Testis (tissue), 3 donors: ENCODE measurements around the gene FTMT. TPM values are rescaled to one million over a fixed set of nuclear protein-coding genes. Genes with fewer than 3 reads are reported as not detected.

ENCODE experiments used
- DNase-seq: peaks from one replicate; pipeline ENCODE4 v3.0.0-alpha.2; 2019
- H3K27ac ChIP-seq, 2 donors: fragments of 200-600 bp; sonication (generic); one replicate each; pipeline ENCODE4 v1.5.1; 2019
- H3K27me3 ChIP-seq: fragments of 200-600 bp; sonication (generic); one replicate; pipeline ENCODE4 v1.5.1; 2019
- H3K36me3 ChIP-seq: fragments of 200-600 bp; sonication (generic); one replicate; pipeline ENCODE4 v1.5.1; 2017; ENCODE audit warnings: low read depth; ENCODE audit errors: missing control alignments
- H3K4me1 ChIP-seq: fragments of 200-600 bp; sonication (generic); one replicate; pipeline ENCODE4 v1.5.1; 2019
- H3K4me3 ChIP-seq, 2 donors: fragments of 200-600 bp; sonication (generic); one replicate each; pipeline ENCODE4 v1.5.1; 2017 to 2019
- H3K9me3 ChIP-seq: fragments of 200-600 bp; sonication (generic); one replicate; pipeline ENCODE4 v1.5.1; 2017
- CTCF ChIP-seq, 3 experiments: fragments of 450-650 bp in 2 of 3; fragments of 200-600 bp in 1 of 3; sonication (generic) in 1 of 3; IDR thresholded peaks; one replicate each; pipeline ENCODE4 v1.5.1; 2016 to 2019; ENCODE audit warnings: antibody characterized with exemption in 3 of 3, mild to moderate bottlenecking in 2 of 3, moderate library complexity in 1 of 3
- POLR2A ChIP-seq: fragments of 450-650 bp; IDR thresholded peaks from one replicate; pipeline ENCODE4 v1.6.1; 2017; ENCODE audit warnings: antibody characterized with exemption, mild to moderate bottlenecking, moderate library complexity
- WGBS, 2 donors: methylation state at CpG; one replicate each; pipeline ENCODE4 v1.1.5; 2018; 5-methylcytosine and 5-hydroxymethylcytosine counted together
- intact Hi-C: fragments of 100-400 bp; cut with DNase I; formaldehyde crosslinking; loops from one replicate; pipeline ENCODE4 v1.15.1; 2023; ENCODE audit warnings: low total_unique reads
- polyA plus RNA-seq: library from polyadenylated mRNA; stranded (reverse); fragments of 350-450 nt; fragmentation: Illumina TruSeq; extraction: RNeasy Lipid Tissue Mini Kit (QIAGEN cat#74804); gene quantifications from one replicate; pipeline ENCODE4 v1.2.3, GENCODE V29; 2014; ENCODE audit warnings: low read depth, low replicate concordance; ENCODE audit not compliant: insufficient read depth
- total RNA-seq, 2 donors: library from RNA; depleted of rRNA; stranded (reverse); fragments of >200 nt; gene quantifications; one replicate each; pipeline ENCODE4 v1.2.3, GENCODE V29; 2016

FTMT gene
- total and polyA plus RNA-seq, 3 donors from 2014 or later = 18.1 to 101 (median 37.2) TPM

DNA sequence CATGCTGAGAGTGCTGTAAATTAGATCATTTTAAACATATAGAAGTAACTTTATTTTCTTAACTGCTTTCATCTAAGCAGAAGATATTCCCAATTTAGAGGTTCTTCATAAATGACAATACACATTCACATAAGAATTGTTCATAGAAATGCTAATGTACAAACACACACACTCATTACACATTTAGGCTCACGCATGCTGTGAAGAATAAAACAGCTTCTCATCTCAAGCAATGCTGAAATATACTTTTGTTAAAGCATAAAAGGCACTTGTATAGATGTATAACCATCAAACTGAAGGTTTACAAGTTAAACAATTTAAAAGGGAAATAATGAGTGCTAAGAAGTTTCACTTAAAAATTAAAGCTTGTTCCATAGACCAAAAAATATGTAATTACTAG, 18.1 kb upstream of the FTMT start:
- no peak for TF ChIP-seq CTCF (IDR thresholded peaks at IDR 0.05)
- no peak for TF ChIP-seq POLR2A
- H3K4me3 ChIP-seq = no peak overlapping the region
- no peak overlapping the region for H3K27ac ChIP-seq
- intact Hi-C loops = no loop called here
- H3K4me1 ChIP-seq = no peaks in the 10 kb centered on the region
- no peak for DNase-seq
- H3K36me3 ChIP-seq = no peaks in the 10 kb centered on the region
- H3K27me3 ChIP-seq = no peaks in the 10 kb centered on the region
- no peaks in the 10 kb centered on the region for H3K9me3 ChIP-seq
- WGBS, 2 donors = 88 to 93% methylated on average over 1 of the region's 1 CpG

DNA sequence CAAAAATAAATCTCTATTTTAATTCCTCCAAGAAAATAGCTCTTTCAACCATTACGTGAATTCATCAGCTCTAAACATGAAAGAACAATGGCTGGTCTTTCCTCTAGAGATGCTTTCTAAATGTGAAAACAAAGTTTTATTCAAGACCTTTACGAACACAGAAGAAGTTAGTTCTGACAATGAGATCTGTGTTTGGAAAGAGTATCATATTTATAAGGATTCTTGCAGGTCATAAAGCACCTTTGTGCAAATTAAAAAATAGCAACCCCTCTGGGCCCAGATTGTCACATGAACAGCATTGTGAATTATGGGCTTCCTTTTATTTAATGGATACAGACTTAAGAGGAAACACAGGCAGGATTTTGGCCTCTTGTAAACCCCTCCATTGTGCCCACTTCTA, 17.7 kb upstream of the FTMT start:
- Histone ChIP-seq H3K36me3 (no peaks in the 10 kb centered on the region), H3K4me1 (no peaks in the 10 kb centered on the region), H3K27me3 (no peaks in the 10 kb centered on the region), H3K4me3 (no peak overlapping the region), H3K9me3 (no peaks in the 10 kb centered on the region), H3K27ac (no peak overlapping the region)
- TF ChIP-seq POLR2A (no peak), CTCF (IDR thresholded peaks at IDR 0.05) (no peak)
- DNase-seq = no peak
- intact Hi-C loops = no loop called here
- WGBS, 2 donors = 66 to 90% methylated on average over 2 of the region's 2 CpGs

- TF ChIP-seq CTCF (IDR thresholded peaks at IDR 0.05) (no peak), POLR2A (no peak)
- Histone ChIP-seq H3K27ac (no peak overlapping the region), H3K27me3 (no peaks in the 10 kb centered on the region), H3K9me3 (no peaks in the 10 kb centered on the region), H3K4me1 (no peaks in the 10 kb centered on the region), H3K4me3 (no peak overlapping the region), H3K36me3 (no peaks in the 10 kb centered on the region)
- DNase-seq = no peak
- intact Hi-C loops = no loop called here
These were observed 9.8 kb upstream of the FTMT start for GRCh38 chr5:121841892-121842291.

DNA sequence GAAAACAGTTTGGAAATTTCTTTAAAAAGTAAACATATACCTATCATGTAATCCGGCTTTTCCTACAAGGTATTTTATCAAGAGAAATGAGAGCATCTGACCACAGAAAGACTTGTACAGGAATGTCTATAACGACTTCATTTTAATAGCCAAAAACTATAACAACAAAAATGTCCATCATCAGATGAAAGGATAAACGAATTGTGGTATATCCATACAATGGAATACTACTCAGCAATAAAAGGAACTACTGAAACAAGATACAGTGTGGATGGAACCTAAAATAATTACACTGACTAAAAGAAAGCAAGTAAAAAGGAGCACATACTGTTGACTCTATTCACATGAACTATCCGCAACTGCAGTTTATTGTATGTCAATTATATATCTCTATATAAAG, 1.4 kb upstream of the FTMT start:
- WGBS, 2 donors = 60 to 61% methylated on average over 4 of the region's 4 CpGs
- intact Hi-C loops = no loop called here
- H3K4me1 ChIP-seq = no peaks in the 10 kb centered on the region

More for the DNA sequence above, 1.4 kb upstream of the FTMT start:
- DNase-seq = no peak
- no peak overlapping the region for H3K27ac ChIP-seq
- no peaks in the 10 kb centered on the region for H3K27me3 ChIP-seq
- no peaks in the 10 kb centered on the region for H3K36me3 ChIP-seq
- no peaks in the 10 kb centered on the region for H3K9me3 ChIP-seq
- TF ChIP-seq CTCF (IDR thresholded peaks at IDR 0.05) (no peak), POLR2A (no peak)
- H3K4me3 ChIP-seq = peak overlapping the region in 1 of 2 donors; percentile 34
